NCI-H446 treated with DMSO at 0.1 percent for 48 hours (cell line): ENCODE measurements around the gene SDCCAG8.
A peak's percentile ranks its signal among the peaks of the same experiment; 100 is the strongest.

Source experiments
- DNase-seq: peaks from one replicate; lab custom pipeline; 2025; lab: John Stamatoyannopoulos, UW

The SDCCAG8 gene

GRCh38 chr1:243455760-243456651, 200.2 kb downstream of the SDCCAG8 start:
- DNase-seq, result no peak

DNA sequence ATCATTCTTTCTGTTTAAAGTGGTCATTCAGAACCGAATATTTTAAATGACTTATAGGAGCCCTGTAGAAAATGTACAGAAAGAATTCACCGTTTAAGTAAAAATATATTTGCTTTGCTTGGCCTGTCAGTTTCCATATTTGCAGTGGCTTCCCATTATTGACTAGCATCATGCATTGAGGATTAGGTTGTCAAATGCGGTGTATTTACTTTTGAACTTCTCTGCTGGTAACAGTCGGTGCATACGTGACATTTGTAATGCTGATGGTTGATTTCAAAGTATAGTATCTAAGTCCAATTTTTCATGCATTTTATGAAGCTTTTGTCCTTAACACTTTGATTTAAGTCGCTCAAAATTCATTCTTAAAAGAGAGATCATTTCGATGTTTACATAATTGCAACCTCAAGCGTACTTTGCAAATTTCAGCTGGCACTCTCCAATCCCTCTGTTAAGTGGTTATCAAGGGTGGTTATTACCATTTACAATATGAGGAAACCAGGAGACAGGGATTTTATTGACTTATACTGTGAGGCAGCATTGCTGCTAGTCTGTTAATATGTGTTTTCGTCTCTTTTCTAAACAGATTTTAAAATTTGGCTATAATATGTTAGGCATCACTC, 201.6 kb downstream of the SDCCAG8 start:
- no peak for DNase-seq

DNA sequence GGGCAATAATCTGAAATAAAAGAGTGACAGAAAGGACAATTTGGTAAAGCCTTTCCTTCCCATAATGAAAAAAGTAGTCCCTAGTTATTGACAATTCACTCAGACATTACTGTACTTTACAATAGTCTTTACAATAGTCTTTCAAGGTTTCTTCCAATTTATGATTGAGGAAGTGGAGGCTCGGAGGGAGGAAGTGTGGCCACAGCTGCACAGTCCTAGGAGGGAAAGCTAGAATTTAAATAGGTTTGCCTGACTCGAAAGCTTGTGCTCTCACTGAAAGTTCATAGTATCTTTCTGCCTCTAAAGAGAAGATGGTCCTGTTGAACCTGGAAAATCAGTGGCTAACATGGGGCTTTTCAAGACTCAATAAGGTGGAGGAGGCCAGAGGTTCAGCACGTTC, 203.2 kb downstream of the SDCCAG8 start:
- no peak for DNase-seq

GRCh38 chr1:243461700-243462099, 205.9 kb downstream of the SDCCAG8 start:
- no peak for DNase-seq

DNA sequence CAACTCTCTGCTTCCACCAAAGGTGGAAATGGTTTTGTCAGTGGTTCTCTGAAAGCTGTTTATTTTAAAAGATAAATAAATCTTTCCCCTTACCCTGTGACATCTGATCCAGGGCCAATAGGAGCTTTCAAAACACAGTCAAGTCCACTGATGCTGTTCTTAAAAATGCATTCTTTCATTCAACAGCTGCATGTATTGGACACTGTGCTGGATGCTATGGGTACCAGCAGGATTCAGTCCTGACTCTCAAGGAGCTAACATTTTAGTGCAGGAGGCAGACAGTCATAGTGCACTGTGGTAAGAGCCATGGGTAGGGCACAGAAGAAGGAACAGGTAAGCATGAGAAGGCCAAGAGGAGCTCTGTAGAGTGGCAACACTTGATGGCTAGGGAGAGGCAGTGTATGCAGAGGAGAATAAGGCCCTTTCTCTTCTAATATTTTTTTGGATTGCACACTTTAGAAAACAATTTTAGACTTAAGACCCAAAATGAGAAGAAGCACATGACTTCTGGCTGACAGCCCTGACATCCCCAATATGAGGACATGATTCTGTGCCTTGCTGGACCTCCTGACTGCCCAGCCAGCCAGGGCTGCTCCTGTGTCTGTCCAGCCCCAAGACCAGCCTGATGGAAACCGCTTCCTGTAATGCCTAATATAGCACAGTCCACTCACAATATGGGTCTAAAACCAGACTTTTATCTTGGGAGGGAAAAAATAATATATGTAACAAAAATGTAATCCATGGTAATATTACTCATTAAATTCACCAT, 207.3 kb downstream of the SDCCAG8 start:
- DNase-seq, result no peak

DNA sequence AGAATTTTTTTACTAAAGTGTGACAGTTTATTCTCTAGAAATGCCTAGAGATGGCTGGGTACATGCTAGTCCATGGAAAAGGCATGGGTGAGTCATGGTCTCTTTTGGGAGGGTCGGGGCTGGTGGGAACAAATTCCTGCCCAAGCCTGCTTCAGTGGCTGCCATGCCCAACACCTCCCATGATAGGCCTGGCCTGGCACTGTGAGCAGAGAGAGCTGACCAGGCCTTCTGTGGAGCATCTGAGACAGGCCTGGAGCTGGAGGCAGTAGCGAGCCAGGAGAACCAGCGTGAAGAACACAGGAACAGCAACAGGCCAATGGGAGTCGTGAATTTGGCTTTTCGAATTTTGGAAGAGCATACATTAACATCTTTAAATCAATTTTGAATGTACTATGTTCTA, 209.2 kb downstream of the SDCCAG8 start:
- no peak for DNase-seq

DNA sequence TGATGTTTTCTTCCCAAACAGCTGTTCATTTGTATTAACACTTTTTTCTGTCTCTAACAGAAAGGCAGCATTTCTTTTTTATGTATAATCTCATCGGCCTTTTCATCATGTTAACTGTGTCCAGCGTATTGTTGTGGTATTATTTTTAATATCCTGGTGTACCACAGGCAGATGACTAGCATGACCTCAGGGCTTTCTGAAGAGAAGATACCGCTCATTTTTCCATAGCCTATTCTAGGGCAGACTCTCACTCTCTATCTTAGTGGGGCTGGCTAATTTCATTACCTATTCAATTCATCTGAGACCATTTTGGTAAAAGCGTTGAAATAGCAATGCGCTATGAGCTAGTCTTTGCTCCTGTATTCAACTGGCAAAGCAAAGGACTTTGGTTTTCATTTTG, 209.9 kb downstream of the SDCCAG8 start:
- no peak for DNase-seq

GRCh38 chr1:243469497-243469896, 213.7 kb downstream of the SDCCAG8 start:
- DNase-seq, result peak; percentile 28

- peak; percentile 83 for DNase-seq
Observed at GRCh38 chr1:243470502-243470901, 214.7 kb downstream of the SDCCAG8 start.

DNA sequence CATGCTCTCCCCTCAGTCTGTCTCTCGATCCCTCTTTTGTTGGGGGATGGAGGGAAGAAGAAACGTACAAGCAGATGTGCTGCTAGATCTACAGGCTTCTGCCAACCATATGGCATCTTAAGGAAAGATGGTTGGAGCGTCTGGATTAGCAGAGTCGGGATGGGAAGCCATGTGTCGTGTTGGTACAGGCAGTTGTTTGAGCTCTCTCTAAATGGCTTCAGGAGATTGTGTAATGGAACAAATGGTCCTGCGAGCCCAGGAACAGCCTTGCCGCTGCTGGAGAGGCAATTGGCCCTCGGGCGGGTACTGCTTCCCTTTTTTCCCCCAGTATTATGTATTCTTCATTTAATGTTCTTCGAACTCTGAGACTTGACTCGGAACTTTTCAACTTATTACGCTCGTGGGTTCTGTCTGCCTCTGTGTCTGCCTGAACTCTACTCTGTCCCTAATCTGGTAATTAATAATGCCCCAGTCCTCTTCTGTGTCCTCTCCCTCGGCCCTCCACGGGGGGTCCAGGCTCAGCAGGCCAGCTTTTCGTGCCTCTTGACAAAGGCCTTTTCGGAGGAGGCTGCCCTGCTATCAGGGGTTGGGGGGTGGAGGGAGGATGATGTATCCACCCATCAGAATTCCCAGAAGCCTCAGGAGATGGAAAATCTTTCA, 215.3 kb downstream of the SDCCAG8 start:
- peak; percentile 87 for DNase-seq

DNA sequence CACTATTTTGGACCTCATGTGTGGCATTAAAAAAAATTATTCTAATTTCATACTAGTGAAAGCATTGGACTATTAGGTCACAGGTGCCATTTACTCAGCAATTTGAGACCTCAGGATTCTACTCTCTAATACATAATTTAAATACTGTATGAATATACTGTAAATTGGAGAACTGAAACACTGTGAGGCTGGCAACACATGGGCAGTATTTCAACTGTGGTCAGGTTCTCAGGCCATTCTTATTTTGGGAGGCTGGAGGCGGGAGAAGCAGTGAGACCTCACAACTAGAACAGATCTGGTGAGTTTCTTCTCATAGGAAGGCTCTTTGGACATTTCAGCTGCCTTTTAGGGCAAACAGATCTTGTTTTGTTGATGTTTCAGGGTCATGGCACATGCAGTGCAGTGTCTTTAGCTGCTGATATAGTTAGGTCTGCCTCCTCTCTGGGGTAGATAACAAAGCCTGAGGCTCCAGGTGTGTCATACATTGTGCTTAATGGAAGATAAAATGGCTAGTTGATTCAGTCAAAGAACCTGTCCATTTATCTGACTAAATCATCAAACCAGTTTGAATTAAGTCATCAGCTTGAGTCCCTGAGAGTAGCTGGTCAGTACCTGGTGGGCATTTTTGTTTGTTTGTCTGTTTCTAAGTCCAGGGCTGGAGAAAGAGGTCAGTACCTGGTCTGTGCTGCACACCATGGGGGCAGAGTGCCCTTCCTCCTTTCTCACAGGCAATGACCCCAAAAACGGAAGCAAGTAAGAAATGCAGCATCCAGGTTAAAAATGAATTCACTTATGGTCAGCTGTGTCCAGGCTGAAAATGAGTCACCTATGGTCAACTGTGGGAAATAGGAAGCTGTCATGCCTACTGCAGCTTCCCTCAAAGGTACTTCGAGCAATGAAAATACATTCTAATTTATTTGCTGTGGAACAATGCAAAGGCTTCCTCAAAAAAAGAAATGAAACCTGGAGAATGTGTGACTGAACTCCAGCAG, 216.2 kb downstream of the SDCCAG8 start:
- no peak for DNase-seq

GRCh38 chr1:243473227-243474135, 217.6 kb downstream of the SDCCAG8 start:
- peak; percentile 96 for DNase-seq

DNA sequence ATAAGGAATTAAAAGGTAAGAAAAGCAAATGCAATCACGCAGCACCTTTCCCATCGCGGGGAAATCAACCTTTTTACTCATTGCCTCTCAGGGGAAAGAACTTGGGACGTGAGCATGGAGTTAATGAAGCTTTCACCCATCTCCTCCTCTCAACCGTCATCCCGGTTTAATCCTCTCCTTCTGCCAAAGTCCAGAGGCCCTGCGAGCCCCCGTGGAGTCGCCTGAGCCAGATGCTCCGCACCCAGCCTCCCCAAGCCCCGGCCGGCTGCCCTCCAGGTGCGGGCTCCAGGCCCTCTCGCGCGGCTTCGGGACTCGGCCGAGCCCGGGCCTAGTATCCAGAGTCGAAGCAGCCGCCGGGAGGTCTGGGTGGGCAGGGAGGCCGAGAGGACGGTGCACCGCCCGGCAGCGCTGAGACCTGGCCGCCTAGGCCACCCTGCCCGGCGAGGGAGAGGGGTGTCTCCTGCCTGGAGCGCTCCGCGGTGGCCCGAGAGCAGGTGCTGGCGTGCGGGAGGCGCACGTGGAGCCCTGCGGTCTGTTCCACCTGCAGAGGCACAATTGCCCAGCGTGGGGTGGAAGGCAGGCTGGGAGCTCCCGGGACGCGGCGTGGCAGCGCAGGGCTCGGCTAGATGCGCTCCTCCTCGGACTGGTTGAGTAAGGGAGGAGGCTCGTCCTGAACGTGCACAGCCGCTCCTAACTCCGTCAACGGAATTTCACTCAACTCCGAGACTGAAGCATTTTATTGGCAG, 218.5 kb downstream of the SDCCAG8 start:
- peak; percentile 95 for DNase-seq

DNA sequence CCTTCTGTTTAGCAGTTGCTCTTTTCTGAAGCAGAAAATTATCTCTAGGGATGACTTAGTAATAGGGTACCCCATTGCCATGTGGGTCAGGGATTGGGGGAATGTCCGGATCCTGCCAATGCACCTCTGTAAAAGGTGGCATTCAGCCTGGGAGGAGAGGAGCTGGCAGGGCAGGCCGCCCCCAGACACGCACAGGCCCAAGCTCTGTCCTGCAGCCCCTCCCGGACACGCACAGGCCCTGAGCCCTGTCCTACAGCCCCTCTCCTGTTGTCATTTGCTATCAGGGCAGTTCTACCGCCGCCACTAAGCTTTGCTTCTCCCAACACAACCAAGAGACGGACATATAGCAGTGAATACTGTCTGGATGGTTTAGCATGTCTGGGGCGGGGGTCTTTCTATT, 219.1 kb downstream of the SDCCAG8 start:
- DNase-seq, result no peak

DNA sequence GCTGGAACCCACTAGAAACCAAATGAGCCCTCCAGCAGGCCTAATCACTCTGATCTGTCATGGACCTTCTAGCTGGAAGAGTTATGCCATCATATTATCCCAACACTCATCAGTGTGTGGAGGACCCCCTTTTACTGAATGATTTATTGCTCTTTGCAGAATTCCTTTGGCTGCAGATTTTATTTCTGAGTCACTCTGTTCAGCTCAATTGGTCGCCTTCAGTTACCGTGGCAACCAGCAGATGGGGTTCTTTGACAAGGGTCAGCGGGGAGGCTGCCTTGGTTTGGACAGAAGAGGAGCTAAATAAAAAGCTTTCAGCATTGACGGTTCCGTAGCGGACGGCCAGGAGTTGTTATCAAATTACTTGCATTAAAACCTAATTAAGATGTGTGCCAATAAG, 220.1 kb downstream of the SDCCAG8 start:
- DNase-seq, result peak; percentile 98

DNA sequence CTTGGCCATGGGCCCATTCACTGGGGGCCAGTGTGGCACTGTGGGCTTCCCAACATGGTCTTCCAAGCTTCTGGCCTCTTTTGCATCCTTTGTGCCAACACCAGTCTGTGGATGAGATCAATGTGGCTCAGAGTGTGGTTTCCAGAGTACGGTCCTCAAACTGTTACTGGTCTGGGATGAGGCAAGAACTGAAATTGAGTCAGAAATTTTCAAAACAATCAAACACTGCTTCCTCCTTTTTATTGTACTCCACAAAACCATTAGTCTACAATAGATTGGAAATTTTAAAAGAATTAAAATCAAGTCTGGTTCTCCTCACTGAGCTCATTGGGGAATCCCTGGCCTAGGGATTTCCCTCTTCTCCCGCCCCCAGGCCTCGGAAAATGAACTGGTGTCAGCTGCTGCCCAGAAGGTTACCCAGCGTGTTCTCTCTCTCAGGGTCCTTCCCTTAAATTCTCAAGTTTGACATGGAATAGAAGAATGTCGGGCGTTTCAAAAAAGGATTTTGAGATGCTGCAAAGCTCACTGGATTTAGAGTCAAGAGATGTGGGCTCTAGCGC, 222.0 kb downstream of the SDCCAG8 start:
- no peak for DNase-seq

- no peak for DNase-seq
Observed at GRCh38 chr1:243481101-243481500, 225.3 kb downstream of the SDCCAG8 start.

DNA sequence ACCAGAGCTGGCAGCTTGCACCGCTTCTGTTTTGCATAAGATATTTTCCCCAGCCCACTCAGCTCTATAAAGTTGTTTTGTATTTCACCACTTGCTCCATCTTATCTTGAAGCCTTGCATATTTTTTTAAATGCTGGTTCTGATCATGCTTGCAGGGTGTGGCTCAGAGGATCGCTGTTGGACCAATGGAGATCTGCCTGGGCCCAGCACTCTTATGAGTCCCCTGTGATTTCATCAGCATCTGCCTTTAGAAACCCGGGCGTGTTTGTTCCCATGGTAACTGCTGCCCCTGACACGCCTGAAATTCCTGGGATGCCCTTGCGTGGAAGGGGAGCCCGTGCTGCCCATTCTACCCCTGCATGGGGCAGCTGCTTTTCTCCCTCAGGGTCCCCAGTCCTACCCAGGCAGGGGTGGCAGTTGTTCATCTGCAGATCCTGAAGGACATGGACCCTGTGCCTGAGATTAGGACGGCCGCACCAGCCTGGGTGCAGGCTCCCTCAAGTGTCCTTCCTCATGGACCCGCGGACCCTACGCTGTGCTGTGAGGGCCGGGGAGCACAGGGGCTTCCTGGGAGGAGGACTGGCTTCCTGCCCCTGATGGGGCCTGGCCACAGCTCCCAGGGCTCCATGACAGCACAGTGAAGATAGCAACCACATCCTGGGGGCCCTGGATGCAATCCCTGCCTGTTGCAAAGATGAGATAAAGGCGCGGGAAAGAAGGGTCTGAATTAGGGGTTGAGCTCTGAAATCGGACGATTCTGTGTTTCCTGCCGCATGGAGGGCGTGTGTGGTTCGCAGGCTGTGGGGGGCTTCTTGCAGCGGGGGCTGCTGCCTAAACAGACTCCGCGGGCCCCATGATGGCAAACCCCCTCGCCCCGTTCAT, 226.5 kb downstream of the SDCCAG8 start:
- peak; percentile 32 for DNase-seq
